Type B pancreatic cell (in vitro differentiated cells): ENCODE results near the gene DOK3. TPM values are rescaled to one million over a fixed set of nuclear protein-coding genes. Genes with fewer than 3 reads are reported as not detected.
"Not testable (repeated sequence)": the region's sequence is repeated elsewhere in the genome, so short reads cannot be mapped to it uniquely, and the experiment has no call there.

Source experiments
- DNase-seq: peaks from one replicate; pipeline ENCODE4 v3.0.0; 2021; ENCODE audit warnings: mixed read lengths; ENCODE audit not compliant: unreplicated experiment; ENCODE audit errors: extremely low spot score
- H3K27ac Mint-ChIP-seq: 2 replicates; pipeline ENCODE4 v1.8.0; 2021; ENCODE audit warnings: mild to moderate bottlenecking, mixed read lengths
- H3K27me3 Mint-ChIP-seq: 2 replicates; pipeline ENCODE4 v1.8.0; 2021; ENCODE audit warnings: mixed read lengths
- H3K36me3 Mint-ChIP-seq: 2 replicates; pipeline ENCODE4 v1.8.0; 2021; ENCODE audit warnings: mixed read lengths
- H3K4me1 Mint-ChIP-seq: one replicate; pipeline ENCODE4 v1.8.0; 2021; ENCODE audit warnings: mixed read lengths; ENCODE audit not compliant: unreplicated experiment
- H3K4me3 Mint-ChIP-seq: 2 replicates; pipeline ENCODE4 v1.8.0; 2021; ENCODE audit warnings: mild to moderate bottlenecking, mixed read lengths
- H3K9me3 Mint-ChIP-seq: 2 replicates; pipeline ENCODE4 v1.8.0; 2021; ENCODE audit warnings: mixed read lengths
- total RNA-seq: library from RNA; stranded (reverse); gene quantifications from 2 replicates; pipeline ENCODE4 v1.2.1, GENCODE V29; 2021; ENCODE audit warnings: low replicate concordance
- TF ChIP-seq, protein P1 (sequence below): fragments of 200-600 bp; sonication (generic); conservative IDR thresholded peaks from 2 replicates; pipeline ENCODE4 v1.5.0; 2021; ENCODE audit warnings: antibody characterized with exemption, mild to moderate bottlenecking

DOK3 gene
- total RNA-seq, 1 donor from 2014 or later, result 6.9 TPM

DNA sequence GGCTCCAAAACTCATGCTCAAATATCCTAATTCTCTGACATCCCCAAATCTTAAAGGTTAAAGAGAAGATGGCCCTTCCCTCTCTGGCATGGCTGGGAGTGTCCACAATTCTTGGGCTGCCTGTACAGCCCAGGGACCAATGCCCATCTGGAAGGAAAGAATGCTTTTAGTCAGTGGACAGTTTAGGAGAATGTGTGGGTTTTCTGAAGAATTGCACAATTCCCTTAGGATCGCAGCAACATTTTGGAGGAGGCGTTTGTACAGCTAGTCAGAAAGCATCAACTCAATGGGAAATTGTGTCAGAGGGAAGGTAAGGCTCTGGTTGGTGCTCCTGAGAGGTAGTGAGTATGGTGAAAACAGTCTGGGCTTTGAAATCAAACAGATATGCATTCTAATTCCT lies 29.8 kb upstream of the DOK3 start:
- Mint-ChIP-seq H3K36me3 (peaks cover 8% of the 10 kb centered on the region), H3K27me3 (no peaks in the 10 kb centered on the region), H3K4me1 (no peaks in the 10 kb centered on the region), H3K4me3 (no peak overlapping the region), H3K27ac (no peak overlapping the region), H3K9me3 (no peaks in the 10 kb centered on the region)
- TF ChIP-seq, protein P1, sequence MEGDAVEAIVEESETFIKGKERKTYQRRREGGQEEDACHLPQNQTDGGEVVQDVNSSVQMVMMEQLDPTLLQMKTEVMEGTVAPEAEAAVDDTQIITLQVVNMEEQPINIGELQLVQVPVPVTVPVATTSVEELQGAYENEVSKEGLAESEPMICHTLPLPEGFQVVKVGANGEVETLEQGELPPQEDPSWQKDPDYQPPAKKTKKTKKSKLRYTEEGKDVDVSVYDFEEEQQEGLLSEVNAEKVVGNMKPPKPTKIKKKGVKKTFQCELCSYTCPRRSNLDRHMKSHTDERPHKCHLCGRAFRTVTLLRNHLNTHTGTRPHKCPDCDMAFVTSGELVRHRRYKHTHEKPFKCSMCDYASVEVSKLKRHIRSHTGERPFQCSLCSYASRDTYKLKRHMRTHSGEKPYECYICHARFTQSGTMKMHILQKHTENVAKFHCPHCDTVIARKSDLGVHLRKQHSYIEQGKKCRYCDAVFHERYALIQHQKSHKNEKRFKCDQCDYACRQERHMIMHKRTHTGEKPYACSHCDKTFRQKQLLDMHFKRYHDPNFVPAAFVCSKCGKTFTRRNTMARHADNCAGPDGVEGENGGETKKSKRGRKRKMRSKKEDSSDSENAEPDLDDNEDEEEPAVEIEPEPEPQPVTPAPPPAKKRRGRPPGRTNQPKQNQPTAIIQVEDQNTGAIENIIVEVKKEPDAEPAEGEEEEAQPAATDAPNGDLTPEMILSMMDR, result no peak
- no peak for DNase-seq

DNA sequence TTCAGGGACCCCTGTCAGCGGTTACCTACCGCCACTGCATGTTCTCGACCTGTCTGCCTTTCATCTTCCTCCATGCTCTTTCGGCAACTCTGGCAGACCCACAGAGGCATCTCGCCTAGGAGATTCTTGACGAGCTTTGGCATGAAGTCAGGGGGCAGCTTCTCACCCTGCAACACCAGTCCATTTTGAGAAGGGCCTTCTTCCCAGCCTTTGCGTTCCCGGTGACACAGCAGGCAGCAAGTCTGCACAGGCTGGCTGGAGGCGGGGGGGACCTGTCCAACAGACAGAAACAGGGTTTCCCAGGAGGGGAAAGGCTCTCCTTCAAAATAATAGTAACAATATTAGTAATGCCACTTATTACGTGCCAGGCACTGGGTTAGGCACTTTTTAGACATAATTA lies 29.2 kb upstream of the DOK3 start:
- H3K4me1 Mint-ChIP-seq, result no peaks in the 10 kb centered on the region
- DNase-seq, result no peak
- H3K36me3 Mint-ChIP-seq, result peaks cover 9% of the 10 kb centered on the region
- no peak overlapping the region for H3K27ac Mint-ChIP-seq
- H3K4me3 Mint-ChIP-seq, result no peak overlapping the region
- TF ChIP-seq, protein P1, result no peak
- H3K9me3 Mint-ChIP-seq, result no peaks in the 10 kb centered on the region
- no peaks in the 10 kb centered on the region for H3K27me3 Mint-ChIP-seq

DNA sequence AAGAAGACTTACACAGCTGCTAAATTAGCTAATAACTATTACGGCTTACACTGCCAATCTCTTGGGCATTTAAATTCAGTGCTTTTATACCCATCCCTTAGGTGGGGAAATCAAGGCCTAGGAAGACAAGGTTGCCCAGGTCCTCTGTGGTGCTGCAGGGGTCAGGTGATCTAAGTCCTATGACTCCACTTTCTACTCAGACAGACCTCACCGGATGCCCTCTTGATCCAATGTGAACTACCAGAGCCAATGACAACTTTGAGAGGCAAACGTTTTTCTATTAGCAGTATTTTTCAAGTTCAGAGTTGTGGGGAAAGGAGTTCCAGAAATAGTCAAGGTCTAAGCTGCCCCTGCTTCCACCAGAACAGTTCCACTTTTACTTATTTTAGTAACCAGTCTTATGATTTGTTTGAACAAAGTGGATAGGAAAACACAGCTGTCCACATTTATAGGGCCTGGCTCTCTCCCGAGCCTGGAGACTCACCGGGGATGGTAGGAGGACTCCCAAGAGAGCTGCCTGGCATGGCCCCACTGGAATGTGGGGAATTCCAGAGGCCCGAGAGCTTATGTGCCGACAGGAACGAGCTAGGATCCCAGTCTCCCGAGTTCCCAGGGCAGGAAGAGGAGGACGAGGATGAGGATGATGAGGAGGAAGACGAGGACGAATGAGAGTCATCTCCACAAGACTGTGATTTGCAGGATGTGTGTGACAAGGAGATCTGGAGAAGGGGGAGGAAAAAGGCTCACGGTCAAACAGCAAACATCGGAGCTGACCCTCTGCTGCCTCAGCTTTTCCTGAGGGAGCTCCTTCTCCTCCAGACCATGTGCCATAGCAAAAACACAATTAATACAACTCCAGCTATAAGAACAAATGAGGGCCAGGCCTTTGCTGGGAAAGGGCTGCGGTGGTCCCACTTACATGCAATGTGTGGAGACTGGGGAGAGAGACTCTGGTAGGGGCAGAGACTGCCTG lies 28.0 kb upstream of the DOK3 start:
- TF ChIP-seq, protein P1, result no peak
- no peak for DNase-seq
- Mint-ChIP-seq H3K4me1 (no peaks in the 10 kb centered on the region), H3K27ac (peak overlapping the region; percentile 39), H3K9me3 (no peaks in the 10 kb centered on the region), H3K4me3 (no peak overlapping the region), H3K36me3 (peaks cover 11% of the 10 kb centered on the region), H3K27me3 (no peaks in the 10 kb centered on the region)

DNA sequence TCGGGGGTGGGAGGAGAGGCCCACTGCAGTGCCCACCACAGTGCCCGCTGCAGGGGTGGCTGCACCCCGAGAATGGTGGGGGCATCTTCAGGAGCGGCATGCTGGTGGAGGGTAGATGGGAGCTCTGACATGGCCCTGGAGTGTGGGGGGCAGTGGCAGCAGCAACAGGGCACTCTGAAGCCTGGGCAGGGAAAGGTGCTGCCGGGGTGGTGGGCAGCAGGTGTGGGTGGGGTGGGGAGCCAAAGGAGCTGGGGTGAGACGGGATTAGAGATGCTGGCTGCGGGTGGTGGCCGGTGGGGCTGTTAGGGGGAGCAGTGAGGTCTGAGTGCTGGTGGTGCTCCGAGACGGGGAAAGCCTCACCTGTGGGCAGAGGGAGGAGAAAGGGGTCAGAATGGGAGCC lies 26.8 kb upstream of the DOK3 start:
- Mint-ChIP-seq H3K4me1 (no peaks in the 10 kb centered on the region), H3K9me3 (no peaks in the 10 kb centered on the region), H3K27ac (no peak overlapping the region), H3K4me3 (no peak overlapping the region), H3K27me3 (no peaks in the 10 kb centered on the region), H3K36me3 (peaks cover 9% of the 10 kb centered on the region)
- TF ChIP-seq, protein P1, result no peak
- no peak for DNase-seq

DNA sequence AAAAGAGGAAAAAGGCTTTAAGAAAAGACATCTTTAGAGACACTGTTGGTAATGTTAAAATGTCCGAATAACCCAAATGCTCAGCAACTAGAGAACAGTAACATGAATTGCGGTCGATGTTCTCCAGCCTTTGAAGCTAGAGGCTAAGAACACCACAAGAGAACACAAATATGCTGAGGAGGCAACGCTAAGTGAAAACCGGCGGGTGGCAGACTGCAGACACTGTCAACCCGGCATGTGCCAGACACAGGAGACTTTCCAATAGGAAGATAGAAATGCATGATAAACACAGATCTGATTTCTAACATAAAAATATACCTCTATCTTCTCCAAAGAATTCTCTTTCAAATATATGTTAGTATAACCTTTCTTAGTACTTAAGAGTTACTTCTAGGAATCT lies 25.5 kb upstream of the DOK3 start:
- no peak overlapping the region for H3K27ac Mint-ChIP-seq
- peaks cover 11% of the 10 kb centered on the region for H3K36me3 Mint-ChIP-seq

DNA sequence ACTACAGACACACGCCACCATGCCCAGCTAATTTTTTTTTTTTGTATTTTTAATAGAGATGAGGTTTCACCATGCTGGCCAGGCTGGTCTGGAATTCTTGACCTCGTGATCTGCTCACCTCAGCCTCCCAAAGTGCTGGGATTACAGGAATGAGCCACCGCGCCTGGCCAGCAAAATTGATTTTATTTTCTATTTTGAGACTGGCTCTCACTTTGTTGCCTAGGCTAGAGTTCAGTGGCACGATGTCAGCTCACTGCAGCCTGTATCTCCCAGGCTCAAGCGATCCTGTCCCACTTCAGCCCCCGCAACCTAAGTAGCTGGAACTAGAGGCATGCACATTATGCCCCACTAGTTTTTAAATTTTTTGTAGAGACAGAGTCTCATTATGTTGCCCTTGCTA lies 24.8 kb upstream of the DOK3 start:
- not testable (repeated sequence) for H3K4me3 Mint-ChIP-seq, H3K4me1 Mint-ChIP-seq, H3K9me3 Mint-ChIP-seq, H3K27ac Mint-ChIP-seq, H3K27me3 Mint-ChIP-seq, DNase-seq
- H3K36me3 Mint-ChIP-seq, result peaks cover 12% of the 10 kb centered on the region

More for the DNA sequence above, 25.5 kb upstream of the DOK3 start:
- TF ChIP-seq, protein P1, result no peak
- Mint-ChIP-seq H3K27me3 (no peaks in the 10 kb centered on the region), H3K9me3 (no peaks in the 10 kb centered on the region), H3K4me3 (no peak overlapping the region), H3K4me1 (no peaks in the 10 kb centered on the region)
- no peak for DNase-seq
